Measurements from ENCODE around the gene IWS1.
"Not testable (repeated sequence)": the region's sequence is repeated elsewhere in the genome, so short reads cannot be mapped to it uniquely, and the experiment has no call there.

Gene IWS1

GRCh38 chr2:127560201-127560930 is 34.1 kb upstream of the IWS1 start:
- no peak for DNase-seq

DNA sequence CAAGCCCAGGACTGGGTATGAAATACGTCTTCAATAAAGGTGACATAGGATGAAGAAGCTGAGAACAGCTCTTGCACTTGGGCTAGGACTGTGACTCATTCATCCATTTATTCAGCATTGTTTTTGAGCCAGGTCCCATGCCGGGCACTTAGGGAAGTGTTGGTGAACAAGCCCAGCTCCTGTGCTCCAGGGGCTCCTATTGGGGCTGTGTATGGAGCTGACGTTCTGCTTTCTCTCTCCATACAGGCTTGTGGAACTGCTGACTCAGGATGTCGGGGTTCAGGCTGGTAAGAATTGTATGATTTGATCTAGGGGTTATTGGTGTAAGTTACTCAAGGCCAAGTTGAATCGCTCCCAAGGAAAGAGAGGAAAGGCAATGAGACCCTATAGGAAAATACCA is 33.2 kb upstream of the IWS1 start:
- no peak for DNase-seq

DNA sequence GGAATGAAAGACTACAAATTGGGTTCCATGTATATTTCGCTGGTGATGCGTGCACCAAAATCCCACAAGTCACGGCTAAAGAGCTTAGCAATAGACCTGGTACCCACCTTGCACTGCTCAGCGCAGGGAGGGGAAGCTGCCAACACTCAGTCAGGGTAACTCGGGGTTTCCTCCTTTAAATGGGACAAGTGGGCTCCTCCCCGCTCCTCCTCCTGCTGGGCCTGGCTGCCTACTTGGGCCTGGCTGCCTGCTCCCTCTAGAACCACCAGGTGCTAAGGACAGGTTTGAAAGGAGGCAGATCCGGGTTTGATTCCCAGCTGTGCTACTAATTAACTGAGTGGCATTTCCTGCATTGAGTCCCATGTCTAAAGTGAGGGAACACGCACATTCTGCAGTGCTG is 32.6 kb upstream of the IWS1 start:
- peak in 1 of 2 donors; percentile 6 for DNase-seq

DNA sequence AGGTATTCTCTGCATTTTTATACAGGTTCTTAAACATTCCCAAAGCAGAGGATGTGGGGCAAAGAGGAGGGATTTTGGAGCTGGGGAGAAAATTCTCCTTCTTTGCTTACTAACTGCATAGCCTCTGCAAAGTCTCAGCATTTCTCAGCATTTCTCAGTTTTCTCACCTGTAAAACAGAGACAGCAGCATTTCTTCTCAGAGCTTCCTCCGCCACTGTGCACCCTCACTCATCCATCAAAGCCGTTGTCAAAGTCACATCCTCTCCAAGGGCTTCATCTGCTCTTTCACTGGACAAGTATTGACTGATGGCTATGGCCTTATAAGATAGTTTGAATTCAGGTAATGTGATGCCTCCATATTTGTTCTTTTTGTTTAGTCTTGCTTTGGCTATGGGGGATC is 26.6 kb upstream of the IWS1 start:
- no peak for DNase-seq

DNA sequence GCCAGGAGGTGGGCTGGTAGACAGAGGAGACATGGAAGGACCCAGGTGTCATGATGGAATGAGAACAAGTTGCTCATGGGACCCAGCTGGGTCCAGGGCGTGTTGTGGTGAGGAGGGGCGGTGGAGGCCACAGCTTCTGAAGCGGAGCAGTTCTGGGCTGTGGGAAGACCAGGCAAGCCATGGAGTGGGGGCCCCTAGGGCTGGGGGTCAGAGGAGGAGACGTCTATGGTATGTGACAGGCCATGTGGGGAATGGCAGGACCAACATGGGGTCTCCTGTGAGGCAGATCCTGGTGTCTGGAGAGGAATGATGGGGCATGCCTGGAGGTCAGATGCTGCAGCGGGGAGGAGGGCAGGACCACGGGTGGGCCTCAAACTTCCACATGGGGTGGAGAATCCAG is 26.0 kb upstream of the IWS1 start:
- no peak for DNase-seq

- no peak for DNase-seq
These were observed 25.1 kb upstream of the IWS1 start for GRCh38 chr2:127551221-127551930.

- DNase-seq, result no peak
These were observed 20.5 kb upstream of the IWS1 start for GRCh38 chr2:127546797-127547196.

GRCh38 chr2:127545796-127546195 is 19.5 kb upstream of the IWS1 start:
- no peak for DNase-seq

- no peak for DNase-seq
These were observed 18.9 kb upstream of the IWS1 start for GRCh38 chr2:127545189-127545588.

DNA sequence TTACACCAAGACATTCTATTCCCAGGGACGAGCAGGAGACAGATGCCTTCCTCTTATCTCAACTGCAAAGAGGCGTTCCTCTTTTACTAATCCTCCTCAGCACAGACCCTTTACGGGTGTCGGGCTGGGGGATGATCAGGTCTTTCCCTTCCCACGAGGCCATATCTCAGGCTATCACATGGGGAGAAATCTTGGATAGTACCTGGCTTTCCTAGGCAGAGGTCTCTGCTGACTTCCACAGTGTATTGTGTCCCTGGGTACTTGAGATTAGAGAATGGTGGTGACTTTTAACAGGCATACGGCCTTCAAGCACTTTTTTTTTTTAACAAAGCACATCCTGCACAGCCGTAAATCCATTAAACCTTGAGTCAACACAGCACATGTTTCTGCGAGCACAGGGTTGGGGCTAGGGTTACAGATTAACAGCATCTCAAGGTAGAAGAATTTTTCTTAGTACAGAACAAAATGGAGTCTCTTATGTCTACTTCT is 16.8 kb upstream of the IWS1 start:
- DNase-seq, result not testable (repeated sequence)

DNA sequence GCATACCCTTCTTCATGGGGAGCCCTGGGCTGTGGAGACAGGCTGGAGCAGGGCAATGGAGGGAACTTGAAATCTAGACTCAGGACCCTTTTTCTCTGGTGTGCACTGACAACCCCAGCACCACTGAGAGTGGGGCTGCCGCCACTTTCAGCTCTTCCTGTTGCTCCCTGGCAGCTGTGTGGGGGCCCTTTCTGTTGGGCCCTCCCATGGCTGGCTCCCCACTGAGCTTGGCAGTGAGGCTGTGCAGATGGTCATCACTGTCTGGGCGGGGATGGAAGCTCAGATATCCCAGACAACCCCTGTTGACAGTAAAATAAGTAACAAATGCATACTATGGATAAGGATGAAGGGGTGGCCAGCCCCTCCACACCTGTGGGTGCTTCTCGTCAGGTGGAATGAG is 15.9 kb upstream of the IWS1 start:
- no peak for DNase-seq

- DNase-seq, result no peak
These were observed 15.5 kb upstream of the IWS1 start for GRCh38 chr2:127541809-127542208.

GRCh38 chr2:127537644-127538043 is 11.4 kb upstream of the IWS1 start:
- DNase-seq, result no peak

DNA sequence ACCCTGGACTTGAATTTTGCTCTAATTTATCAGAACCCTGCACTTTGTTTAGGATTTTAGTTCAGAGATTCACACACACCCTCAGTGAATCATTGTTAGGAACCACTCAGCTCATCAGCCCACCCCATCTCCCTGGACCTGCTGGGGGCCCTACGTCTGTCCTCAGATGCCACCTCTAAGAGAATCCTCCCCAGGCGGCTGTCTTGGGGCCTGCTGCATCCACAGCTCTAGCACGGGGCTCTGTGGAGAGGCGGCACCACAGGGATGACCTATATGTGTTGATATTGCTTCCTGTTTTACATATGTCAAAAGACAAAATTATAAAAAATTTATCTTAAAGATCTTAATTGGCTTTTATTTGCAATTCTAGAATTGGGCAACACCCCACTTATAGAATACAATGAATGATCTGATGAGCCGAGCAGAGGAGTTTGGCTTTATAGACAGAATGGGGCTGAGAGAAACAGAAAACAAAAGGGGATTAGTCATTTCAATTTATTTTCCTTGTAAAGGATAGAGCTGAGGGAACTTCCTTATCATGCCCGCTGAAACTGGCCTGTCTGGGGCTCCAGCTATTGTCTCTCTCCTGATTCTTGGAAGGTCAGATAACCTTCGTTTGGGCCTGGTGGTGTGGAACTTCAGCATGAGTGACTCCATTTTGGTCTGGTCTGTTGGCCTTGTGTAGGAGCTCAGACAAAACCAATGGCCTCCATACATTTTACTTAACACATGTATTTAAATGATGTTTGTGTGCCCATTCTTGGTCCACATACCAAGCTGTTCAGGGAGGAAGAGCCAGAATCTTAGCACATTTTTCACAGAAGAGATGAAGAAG is 10.6 kb upstream of the IWS1 start:
- DNase-seq, result no peak

DNA sequence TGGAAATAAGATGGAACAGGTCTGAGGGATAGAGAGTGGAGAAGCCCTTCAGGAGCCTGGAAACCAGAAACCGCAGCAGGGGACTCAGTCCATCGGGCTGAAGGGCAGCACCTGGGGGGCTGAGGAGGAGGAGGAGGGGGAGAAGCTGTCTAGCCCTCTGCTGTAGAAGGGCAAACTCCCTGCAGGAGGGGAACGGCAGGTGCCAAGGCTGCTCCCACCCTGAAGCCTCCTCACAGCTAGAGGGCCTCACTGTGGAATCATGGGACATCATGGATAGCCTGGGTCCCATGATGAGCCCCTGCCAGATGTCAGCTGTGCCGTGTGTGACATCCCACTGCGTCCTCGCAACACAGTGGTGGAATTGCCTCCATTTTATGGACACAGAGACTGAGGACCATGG is 9.6 kb upstream of the IWS1 start:
- DNase-seq, result no peak

DNA sequence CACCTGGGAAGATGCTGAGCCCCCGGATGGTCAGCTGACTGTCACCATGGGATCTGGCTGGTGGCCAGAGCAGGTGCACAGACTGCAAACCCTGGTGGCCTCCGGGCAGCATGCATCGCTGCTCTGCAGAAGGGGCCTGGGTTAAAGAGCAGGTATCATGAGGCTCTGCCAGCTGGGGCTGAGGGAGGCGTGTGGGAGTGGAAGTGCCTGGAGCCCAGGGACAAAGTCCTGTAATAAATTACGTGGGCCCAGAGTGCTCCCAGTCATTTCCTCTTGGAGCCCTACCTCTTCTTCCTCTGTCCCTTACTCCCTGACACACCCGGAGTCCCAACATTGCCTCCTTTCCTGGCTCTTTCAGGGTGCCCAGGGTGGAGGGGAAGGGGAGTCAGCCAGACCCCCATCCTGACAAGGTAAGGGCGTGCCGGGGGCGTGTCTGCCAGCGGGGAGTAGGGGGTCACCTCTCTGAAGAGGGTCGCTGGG is 9.2 kb upstream of the IWS1 start, which contains the start of gene MYO7B:
Gene MYO7B (plus strand): TSS at position 262 of the 480 bp plus-strand sequence. CDS start 24,040 bp downstream, outside the sequence.
- no peak for DNase-seq

DNA sequence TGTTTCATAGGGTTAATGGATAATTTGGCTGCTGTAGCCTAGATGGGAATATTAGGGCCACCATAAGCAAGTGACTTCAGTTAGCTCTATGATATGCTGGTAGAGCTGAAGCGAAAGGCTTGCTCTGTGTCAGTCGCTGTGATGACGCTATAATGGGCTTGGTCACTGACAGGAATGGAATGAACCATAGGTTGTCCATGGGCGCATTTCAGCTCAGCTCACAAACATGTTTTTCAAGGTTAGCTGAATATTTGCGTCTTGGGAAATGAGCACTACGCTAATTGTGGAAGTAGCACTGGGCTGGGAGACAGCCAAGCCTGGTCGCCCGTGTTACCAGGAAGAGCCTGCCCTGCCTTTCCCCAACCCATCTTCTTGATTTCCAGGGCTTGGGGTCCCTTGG is 6.0 kb upstream of the IWS1 start:
- DNase-seq, result no peak

GRCh38 chr2:127531221-127531648 is 4.9 kb upstream of the IWS1 start:
- no peak for DNase-seq

- no peak for DNase-seq
These were observed 4.2 kb upstream of the IWS1 start for GRCh38 chr2:127530245-127531140.

DNA sequence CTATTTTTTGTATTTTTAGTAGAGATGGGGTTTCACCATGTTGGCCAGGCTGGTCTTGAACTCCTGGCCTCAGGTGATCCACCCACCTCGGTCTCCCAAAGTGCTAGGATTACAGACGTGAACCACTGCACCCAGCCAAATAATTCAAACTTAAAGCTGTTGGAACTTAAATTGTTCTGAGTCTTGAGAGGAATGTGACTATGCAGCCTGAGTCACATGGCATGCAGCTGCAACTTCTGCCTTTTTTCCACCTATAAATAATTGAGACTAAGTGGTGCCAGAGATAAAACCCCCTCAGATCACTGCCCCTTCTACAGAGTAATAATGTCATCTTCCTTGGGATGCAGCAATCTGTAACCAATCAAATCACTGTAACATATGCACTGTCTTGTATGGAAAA is 3.1 kb upstream of the IWS1 start:
- DNase-seq, result not testable (repeated sequence)

DNA sequence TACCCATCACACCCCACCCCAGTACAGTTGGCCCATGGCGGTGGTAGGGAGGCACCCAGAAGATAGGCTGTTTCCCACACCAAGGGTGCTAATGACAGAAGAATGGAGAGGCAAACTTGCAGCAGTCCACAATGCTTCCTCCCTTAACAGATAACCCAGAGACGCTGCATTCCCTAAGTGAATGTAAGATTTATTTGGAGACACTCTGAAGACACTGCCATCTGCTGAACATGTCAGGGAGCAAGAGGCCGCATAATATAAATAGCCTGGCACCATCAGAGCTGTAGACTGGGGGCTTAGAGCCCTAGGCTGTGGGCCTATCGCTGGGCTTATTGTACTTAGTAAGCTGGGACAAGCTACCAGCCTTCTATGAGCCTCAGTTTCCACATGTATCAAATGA is 2.2 kb upstream of the IWS1 start:
- no peak for DNase-seq
